GM23248 (cell line): ENCODE data around the gene DHX32.

Experiments
- EZH2 ChIP-seq: fragments of 200-600 bp; sonication (generic); IDR thresholded peaks from 2 replicates; pipeline ENCODE4 v1.6.1; 2018; ENCODE audit warnings: antibody characterized with exemption, mild to moderate bottlenecking; ENCODE audit not compliant: insufficient read depth, poor library complexity, severe bottlenecking
- EZH2phosphoT487 ChIP-seq: fragments of 200-600 bp; sonication (generic); IDR thresholded peaks from 2 replicates; pipeline ENCODE4 v1.6.1; 2018; ENCODE audit warnings: antibody characterized with exemption, moderate library complexity, mild to moderate bottlenecking, low read depth; ENCODE audit not compliant: insufficient read depth

- no peak for TF ChIP-seq EZH2phosphoT487
- no peak for TF ChIP-seq EZH2
Observed at GRCh38 chr10:125836746-125837145, 44.3 kb downstream of the DHX32 start.
